ENCODE results near the gene PJA2. TPM values are rescaled to one million over a fixed set of nuclear protein-coding genes. Genes with fewer than 3 reads are reported as not detected.

The PJA2 gene
- total RNA-seq, 2 donors from 2014 or later, result 94.8 to 119 TPM

GRCh38 chr5:109408991-109409843 is 557 bp downstream of the PJA2 start:
- intact Hi-C loops (cut with DNase I), result no loop called here
- TF ChIP-seq CTCF (IDR thresholded peaks at IDR 0.05) (peak in 1 of 4 experiments; percentile 3), POLR2A (IDR thresholded peaks at IDR 0.05) (peak; percentile 38), POLR2AphosphoS5 (IDR thresholded peaks at IDR 0.05) (peak; percentile 41)
- DNase-seq (ENCODE audit: low spot score), result peak; percentile 63
- Histone ChIP-seq H3K27me3 (replicated peaks; ENCODE audit: insufficient read depth) (no peaks in the 10 kb centered on the region), H3K9me3 (no peaks in the 10 kb centered on the region), H3K4me3 (peak overlapping the region; percentile 88 to 91), H3K36me3 (no peaks in the 10 kb centered on the region), H3K4me1 (replicated peaks) (peaks cover 4% of the 10 kb centered on the region), H3K27ac (peak overlapping the region; percentile 99)
- under 1% methylated on average over 52 of the region's 52 CpGs for WGBS

- no peaks in the 10 kb centered on the region for H3K36me3 ChIP-seq
- TF ChIP-seq CTCF (IDR thresholded peaks at IDR 0.05) (no peak), POLR2A (IDR thresholded peaks at IDR 0.05) (no peak), POLR2AphosphoS5 (IDR thresholded peaks at IDR 0.05) (no peak)
- no peaks in the 10 kb centered on the region for H3K27me3 ChIP-seq (replicated peaks; ENCODE audit: insufficient read depth)
- H3K27ac ChIP-seq, result peak overlapping the region; percentile 99
- H3K4me3 ChIP-seq, result peak overlapping the region; percentile 88 to 91
- intact Hi-C loops (cut with DNase I), result no loop called here
- no peaks in the 10 kb centered on the region for H3K4me1 ChIP-seq (replicated peaks)
- DNase-seq (ENCODE audit: low spot score), result no peak
- WGBS, result 48% methylated on average over 2 of the region's 2 CpGs
- H3K9me3 ChIP-seq, result no peaks in the 10 kb centered on the region
Observed at GRCh38 chr5:109407913-109408312, 1.9 kb downstream of the PJA2 start.

- Histone ChIP-seq H3K9me3 (no peaks in the 10 kb centered on the region), H3K27me3 (replicated peaks; ENCODE audit: insufficient read depth) (no peaks in the 10 kb centered on the region), H3K36me3 (no peaks in the 10 kb centered on the region), H3K4me3 (no peak overlapping the region), H3K27ac (peak overlapping the region in 1 of 2 donors; percentile 99), H3K4me1 (replicated peaks) (no peaks in the 10 kb centered on the region)
- TF ChIP-seq CTCF (IDR thresholded peaks at IDR 0.05) (no peak), POLR2A (IDR thresholded peaks at IDR 0.05) (no peak), POLR2AphosphoS5 (IDR thresholded peaks at IDR 0.05) (no peak)
- no peak for DNase-seq (ENCODE audit: low spot score)
- 16% methylated on average over 1 of the region's 1 CpG for WGBS
- intact Hi-C loops (cut with DNase I), result no loop called here
Observed at GRCh38 chr5:109406719-109407118, 3.1 kb downstream of the PJA2 start.

GRCh38 chr5:109404428-109404960 is 5.3 kb downstream of the PJA2 start:
- Histone ChIP-seq H3K36me3 (no peaks in the 10 kb centered on the region), H3K27me3 (replicated peaks; ENCODE audit: insufficient read depth) (no peaks in the 10 kb centered on the region), H3K4me3 (no peak overlapping the region), H3K4me1 (replicated peaks) (no peaks in the 10 kb centered on the region), H3K9me3 (no peaks in the 10 kb centered on the region), H3K27ac (no peak overlapping the region)
- no peak for DNase-seq (ENCODE audit: low spot score)
- TF ChIP-seq CTCF (IDR thresholded peaks at IDR 0.05) (no peak), POLR2A (IDR thresholded peaks at IDR 0.05) (no peak), POLR2AphosphoS5 (IDR thresholded peaks at IDR 0.05) (no peak)
- intact Hi-C loops (cut with DNase I), result no loop called here
- 89% methylated on average over 6 of the region's 6 CpGs for WGBS
